Head of caudate nucleus (tissue), 42 donors: Measurements from ENCODE around the gene INSIG1.

ENCODE experiments used
- DNase-seq, 42 donors: peaks; one replicate each; pipeline versions ENCODE4 v3.0.0 to v3.0.0-alpha.2; 2020 to 2021; ENCODE audit warnings: mixed read lengths in 7 of 42
- intact Hi-C: fragments of 100-400 bp; cut with DNase I; formaldehyde crosslinking; loops from one replicate; pipeline ENCODE4 v1.15.0; 2022

The INSIG1 gene

DNA sequence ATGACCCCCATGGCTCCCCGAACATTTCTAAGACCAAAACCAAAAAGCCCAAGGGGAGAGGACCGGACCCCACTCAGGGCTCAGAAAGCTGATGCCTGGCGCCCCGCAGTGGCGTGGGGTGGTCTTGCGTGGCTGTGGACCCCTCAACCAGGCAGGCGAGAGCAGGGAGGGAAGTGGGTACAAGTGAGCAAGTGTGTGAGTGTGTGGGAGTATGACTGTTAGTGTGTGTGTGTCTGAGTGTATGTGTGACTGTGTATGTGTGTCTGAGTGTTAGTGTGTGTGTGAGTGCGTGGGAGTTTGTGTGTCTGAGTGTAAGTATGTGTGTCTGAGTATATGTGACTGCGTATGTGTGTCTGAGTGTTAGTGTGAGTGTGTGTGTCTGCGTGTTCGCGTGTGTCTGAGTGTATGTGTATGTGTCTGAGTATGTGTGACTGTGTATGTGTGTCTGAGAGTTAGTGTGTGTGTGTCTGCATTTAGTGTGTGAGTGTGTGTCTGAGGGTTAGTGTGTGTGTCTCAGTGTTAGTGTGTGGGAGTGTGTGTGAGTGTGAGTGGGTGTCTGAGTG, 34.0 kb upstream of the INSIG1 start:
- DNase-seq = no peak
- intact Hi-C loops = no loop called here

DNA sequence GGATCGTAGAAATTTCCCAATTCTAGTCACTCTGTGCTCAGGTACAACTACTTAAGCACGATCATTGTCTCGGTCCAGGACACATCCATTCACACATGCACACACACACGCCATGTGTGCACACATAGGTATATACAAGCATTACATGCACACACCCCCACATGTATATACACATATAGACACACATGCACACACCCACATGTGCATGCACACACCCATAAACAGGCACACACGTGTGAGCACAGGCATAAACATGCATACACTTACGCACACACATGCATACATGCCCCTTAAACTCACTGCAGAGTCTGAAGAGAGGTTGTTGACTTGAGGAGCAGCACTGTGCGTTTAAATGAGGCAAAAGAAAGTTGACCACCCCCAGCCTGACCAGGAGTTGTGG, 32.5 kb upstream of the INSIG1 start:
- intact Hi-C loops = no loop called here
- DNase-seq = no peak

DNA sequence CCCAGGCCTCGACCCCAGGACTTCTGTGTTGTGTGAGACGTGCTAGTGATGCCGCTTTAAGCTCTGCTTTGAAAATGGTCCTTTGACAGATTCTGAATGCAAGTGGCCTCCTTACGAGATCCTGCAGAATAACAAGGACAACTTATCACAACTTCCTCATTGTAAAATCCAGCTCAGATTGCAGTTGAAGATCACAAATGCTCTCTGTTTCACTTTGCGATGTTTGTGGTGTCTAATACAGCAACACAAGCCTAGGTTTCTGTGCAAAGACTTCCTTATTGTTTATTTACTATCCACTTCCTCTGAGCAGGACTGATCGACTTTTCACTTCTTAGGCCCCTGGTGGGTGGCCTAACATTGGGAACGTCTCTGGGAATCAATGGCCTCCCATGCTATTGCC, 31.7 kb upstream of the INSIG1 start:
- no peak for DNase-seq
- intact Hi-C loops = no loop called here

DNA sequence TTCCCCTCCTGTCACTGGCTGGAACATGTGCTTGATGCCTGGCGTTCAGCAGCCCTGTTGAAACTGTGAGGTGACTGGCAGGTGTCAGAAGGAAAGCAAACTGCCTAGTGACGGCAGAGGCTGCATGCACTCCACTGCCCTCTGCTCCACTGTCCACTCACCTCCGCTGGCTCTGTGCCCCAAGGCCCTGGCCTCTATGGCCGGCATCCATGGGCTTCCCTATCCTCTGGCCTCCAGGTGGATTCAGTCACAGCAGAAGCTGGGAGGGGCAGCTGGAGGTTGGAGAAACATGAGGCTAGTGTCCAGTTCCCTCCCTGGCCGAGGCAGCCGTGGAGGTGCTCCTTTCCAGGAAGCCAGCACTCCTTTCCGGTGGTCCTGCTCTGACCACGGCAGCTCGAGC, 31.2 kb upstream of the INSIG1 start:
- intact Hi-C loops = no loop called here
- no peak for DNase-seq

DNA sequence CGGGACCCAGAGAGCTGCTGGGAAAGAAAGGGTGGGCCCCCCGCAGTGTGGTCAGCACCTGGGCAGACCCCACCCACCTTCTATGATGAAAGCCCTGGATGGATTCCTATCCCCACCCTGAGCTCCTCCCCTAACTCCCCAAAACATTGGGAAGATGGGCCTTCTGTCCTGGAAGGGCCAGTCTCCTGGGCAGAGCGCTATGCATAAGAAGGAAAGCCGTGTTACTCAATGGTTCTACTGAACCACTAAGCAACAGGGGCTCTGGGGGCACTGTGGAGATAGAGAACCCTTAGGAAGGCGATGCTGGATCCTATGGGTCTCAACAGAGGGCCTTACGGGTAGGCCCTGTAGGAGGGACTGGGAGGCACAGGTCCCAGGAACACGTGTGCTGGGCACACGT, 30.7 kb upstream of the INSIG1 start:
- DNase-seq = no peak
- intact Hi-C loops = no loop called here

DNA sequence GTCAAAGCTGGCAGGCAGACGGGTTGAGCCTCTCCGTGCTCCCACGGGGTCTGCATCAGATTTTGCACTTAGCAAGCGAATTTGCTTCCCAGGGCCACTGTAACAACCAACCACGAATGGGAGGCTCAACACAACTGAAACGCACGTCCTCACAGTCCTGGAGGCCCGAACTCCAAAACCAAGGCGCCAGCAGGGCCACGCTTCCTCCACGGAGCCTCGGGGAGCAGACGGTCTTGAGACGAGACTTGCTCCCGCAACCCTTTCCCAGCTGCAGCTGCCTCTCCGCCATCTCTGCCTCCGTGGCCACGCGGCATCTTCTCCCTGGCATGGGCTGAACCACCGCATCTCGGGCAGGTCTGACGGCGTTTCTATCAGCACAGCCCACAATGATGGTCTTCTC, 30.2 kb upstream of the INSIG1 start:
- DNase-seq = no peak
- intact Hi-C loops = no loop called here

DNA sequence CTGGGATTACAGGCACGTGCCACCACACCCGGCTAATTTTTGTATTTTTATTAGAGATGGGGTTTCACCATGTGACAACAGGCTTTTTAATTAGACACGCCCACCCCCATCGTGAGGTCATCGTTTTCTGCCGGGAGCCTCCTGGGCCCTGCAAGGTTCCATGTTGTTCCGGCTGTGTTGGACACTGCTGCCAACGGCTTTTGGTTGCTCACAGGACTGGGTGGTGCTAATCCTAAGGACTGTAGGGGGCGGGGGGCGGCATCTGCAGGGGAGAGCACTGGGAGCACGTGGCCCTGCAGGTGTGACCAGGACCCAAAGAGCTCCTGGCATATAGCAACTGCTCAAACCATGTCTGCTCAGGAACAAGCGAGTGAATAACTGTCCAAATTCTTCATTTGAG, 29.5 kb upstream of the INSIG1 start:
- intact Hi-C loops = no loop called here
- DNase-seq = no peak

DNA sequence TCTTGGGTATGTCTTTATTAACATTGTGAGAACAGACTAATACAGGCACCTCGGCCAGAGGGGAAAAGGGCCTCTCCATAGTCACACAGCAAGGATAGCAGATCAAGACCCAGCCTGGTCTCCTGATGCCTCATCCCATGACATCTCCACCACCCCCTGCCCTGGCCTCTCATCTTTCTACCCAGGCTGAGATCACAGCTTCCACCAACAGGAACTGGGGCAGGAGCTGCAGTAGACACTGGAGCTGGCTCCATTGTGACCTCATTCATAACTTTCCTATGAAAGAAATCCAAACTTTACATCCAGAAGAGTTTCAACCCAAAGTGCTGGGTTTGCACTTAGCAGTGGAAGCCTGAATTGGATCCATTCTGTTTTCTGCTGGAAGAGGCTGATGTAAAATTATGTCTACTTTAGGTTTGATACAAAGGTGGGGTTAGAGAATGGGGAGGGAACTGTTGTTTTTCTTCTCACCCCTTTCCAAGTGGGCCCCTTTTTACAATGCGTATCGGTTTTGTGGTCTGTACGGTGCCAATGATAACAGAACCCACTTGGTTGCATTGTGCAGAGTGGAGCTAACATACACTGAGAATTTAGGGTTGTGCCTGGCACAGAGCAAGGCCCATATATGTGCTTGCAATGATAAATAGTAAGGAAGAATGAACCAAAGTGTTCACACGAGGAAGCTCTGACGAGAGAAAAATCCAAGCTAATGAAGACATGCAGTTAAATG, 28.6 kb upstream of the INSIG1 start:
- intact Hi-C loops = no loop called here
- DNase-seq = no peak

DNA sequence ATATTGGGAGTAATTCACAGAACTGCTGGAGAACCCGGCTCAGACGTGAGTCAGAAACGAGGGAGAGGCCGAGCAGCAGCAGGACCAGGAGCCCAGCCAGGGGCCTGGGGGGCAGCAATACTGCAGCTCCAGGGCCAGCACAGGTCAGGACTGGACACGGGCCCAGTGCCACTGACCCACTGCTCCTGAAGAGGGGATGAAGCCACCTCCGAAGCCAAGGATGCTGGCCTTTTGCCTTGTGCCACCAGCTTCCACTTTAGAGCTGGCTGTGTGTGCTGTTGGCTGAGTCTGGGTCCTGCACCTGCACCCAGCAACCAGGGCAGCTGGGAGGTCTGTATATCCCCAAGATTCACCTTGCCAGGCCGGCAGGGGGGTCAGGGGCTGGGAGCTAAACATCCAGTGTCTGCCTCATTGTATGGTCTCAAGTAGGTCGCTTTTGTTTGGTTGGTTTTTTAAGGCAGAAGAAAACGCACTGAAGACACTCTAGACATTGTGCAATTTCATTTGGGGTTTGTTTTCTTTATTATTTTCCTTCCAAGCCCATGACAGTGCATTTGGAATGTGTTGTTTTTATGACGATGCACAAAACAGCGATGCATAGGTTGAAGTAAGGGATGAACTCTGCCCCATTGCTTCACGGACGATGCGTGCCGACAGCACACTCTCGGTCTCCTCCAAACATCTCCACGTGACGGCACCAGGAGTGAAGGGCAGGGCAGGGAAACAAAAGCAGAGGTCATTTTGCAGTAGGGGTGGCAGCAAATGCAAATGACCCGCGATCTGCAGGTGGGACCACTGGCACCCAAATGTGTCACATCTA, 27.7 kb upstream of the INSIG1 start:
- no peak for DNase-seq
- intact Hi-C loops = no loop called here

DNA sequence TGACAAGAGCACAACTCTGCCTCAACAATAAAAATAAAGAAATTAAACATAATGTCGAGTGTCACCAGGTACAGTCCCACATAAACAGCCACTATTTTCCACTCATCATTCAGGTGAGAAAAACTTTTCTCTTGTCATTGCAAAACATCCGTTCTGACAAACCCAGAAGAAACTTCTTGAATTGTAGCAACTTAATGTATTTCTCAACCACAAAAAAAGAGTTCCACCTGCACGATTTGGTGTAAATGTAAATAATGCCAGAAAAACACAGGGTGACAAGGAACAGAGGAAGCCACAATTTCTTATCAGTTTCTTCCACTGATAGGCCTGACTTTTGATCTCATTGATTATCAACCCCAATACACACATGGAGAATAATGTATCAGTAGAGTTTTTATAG, 26.8 kb upstream of the INSIG1 start:
- intact Hi-C loops = no loop called here
- no peak for DNase-seq

DNA sequence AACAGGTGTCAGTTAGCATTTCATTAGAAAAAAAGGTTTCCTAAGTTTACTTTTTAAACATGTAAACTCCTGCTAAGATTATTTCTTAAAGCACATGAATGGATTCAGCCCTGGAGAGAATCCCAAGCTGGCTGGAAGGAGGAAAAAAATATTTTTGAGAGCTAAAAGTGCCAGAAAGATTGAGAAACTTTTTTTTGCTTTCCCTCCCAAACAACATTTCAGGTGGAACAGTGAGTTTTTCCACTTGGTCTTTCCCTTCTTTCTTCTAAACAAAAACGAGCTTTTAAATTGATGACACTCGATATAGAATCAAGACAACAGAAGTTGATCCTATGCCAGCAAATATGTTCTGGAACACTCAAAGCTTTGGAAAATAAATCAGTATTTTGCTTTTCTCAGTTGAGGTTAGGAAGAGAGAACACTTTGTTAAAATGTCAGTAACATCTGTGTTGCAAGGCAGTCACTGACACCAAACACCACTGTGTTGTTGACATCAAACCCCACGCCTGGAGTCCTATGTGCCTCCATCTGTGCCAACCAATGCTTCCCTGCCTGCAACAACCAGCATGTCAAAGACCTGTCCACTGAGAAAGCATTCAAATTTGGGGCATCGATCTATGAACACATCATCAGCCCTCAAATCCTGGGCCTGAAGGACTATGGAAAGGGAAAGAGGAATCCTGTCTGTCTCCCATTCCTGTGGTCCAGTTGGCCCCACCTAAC, 22.9 kb upstream of the INSIG1 start:
- intact Hi-C loops = no loop called here
- no peak for DNase-seq

DNA sequence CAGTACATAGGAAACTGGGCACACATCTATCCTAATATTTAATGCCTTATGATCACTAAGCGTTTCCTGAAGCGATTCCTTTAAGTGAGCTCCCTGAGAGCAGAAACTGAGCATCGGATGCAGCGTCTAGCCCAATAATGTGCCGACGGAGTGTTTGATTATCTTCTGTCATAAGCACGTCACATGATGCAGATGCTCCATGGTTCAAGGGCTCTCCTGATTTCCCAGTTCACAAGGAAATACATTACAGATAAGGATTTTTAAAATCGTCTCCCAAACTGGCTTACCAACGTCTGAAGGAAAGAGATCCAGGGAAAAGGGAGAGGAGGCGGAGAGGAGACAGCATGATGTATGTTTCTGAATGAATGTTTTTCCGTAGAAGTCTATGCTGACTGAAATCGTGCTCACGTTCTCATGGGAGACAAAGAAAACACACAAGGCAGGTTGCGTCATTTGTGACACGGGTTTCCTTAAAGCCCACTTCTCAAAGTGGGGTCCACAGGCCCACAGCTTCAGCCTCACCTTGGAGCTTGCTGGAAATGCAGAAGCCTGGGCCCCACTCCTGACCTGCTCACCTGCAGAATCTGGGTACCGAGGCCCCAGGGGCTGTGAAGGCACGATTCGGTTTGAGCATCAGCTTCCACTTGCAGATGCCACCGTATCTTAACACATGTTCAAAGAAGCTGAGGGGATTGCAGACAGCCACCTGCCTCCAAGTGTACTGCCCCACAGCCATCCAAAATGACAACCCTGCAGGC, 21.5 kb upstream of the INSIG1 start:
- intact Hi-C loops = no loop called here
- no peak for DNase-seq

DNA sequence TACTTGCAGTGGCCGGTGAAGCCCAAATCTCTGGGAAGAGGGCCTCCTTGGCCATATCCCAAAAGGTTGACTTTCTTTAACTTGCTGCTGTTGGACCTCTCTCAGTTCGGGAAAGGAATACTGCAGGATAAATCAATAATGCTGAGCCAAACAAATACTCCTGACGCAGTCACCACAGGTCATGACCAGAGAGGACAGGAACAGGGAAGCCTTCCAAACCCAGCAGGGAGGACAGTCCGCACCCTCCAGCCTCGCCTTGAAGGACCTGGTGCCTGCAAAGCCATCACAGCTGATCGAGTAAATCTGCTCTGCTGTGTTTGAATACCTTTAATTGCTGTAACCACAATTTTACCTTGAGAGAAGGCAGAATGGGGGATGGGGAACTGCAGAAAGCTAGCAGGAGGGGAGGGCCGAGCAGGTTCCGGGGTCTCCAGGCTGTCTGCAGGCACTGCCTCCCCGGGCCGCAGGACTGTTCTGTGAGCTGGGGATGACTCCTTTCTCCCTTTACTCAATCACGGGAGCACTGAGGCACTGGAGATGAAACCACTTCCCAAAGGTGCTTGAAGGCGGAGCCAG, 20.8 kb upstream of the INSIG1 start:
- intact Hi-C loops = no loop called here
- DNase-seq = no peak

DNA sequence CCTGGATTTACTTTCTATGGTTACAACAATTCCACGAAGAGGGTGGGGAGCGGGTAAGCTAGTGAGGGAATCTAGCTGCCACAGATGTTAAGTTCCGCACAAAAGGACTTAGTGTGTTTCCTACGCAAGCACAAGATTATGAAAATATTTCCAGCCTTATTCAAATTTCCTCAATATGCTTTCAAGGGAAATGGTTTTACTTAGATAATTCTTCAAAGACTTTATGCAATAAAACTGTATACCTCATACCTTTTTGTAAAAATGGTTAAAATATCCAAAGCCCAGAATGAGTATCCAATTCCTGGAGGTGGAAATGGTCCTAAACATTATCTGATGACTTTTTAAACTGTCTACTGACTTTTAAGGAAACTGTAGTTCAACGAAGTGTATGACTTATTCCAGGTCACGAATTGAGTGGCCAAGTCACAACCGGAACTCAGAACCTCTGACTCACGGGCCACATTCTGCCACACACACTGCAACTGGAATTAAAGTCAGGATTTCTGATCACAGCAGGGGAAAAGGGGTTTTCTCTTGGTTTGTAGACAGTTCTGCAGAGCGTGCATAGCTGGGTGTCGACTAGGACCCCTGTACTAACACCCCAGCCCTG, 20.2 kb upstream of the INSIG1 start:
- no peak for DNase-seq
- intact Hi-C loops = no loop called here

DNA sequence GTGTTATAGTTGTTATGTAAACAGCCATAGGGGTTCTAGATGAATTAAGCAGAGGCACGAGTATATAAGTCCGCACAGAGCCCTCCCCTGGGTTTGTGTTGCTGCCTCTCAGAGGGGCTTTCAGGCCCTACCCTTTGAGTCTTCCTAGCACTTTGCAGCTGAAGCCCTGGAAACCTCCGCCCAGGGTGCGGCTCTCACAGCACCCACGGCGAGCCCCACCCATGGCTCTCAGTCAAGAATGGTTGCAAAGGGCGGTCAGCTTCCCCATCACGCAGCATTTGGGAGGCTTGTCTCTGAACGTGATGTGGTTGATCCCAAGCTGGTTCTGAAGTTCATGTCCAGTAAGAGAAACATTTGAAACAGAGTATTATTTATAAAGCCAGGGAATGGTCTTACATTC, 18.8 kb upstream of the INSIG1 start:
- no peak for DNase-seq
- intact Hi-C loops = no loop called here

DNA sequence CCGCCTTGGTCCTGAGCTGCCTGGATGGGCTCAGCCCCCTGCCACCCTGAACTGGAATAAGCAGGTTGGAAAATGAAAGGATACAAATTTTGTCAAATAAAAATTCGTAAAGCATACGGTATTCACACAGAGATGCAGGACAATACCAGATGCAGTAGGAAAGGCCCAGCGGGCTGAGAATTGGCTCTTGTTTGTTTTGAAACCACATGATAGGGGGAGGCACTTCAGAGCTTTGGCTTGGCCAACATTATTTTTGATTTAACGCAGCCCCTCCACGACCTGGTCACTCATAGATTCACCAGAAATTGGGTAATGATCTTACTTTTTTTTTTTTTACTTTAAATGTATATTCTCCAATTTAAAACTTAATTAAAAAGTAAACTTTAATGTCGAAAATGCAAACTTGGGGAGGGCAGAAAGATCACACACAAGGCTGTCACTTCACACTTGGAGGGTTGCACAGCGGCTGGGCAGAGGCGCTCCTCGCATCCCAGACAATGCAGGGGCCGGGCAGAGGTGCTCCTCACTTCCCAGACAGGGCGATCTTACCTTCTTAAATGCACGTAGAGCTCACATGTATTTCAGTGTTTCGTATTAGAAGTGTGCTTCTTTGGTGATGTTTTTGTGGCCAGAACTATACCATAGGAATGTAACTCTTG, 17.8 kb upstream of the INSIG1 start:
- DNase-seq = peak in 1 of 42 donors; percentile 14

DNA sequence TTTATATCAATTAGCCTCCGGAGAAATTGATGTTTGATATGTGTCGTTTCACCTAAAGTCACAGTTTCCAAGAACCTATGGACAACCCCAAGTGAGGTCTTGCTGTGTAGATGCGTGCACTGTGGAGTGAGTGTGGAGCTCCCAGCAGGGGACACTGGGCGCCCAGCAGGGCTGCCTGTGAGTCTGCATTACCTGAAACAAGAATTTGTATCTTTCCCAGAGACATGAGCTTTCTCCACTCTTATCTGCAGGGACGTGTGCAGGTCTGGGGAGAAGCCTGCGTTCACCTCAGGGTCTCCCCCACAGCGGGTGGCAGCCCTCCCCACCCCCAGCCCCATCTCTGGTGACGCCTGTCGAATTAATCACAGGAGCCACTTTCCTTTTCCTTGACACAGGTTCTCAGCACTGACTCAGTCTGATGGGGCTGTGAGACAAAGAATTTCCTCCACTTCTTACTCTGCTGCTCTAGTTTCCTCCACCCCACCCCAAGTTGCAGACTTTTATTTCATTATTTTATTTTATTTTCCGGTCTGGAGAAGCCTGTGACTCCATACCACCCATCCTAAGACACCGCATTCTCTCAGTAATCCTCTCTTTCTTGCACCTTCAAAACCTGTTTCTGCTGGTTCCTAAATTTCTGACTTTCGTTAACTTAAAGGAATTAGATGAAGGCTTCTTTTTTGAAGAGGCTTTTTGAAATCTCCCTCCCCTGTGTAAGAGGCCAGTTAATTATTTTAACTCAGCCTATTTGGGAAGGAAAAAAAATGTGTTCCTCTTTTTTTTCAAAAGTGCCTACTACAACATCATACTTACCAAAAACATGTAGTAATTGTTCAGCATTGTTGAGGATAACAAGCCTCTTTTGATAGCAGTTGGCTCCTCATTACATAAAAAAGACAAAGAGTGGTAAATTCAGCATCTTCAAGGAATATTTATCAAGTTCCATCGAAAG, 17.0 kb upstream of the INSIG1 start:
- intact Hi-C loops = no loop called here
- DNase-seq = peak in 1 of 42 donors; percentile 14

More for the DNA sequence above, 17.8 kb upstream of the INSIG1 start:
- intact Hi-C loops = no loop called here
